Measurements from ENCODE around the gene GLIPR1.
"Not testable (repeated sequence)": the region's sequence is repeated elsewhere in the genome, so short reads cannot be mapped to it uniquely, and the experiment has no call there.

The GLIPR1 gene

DNA sequence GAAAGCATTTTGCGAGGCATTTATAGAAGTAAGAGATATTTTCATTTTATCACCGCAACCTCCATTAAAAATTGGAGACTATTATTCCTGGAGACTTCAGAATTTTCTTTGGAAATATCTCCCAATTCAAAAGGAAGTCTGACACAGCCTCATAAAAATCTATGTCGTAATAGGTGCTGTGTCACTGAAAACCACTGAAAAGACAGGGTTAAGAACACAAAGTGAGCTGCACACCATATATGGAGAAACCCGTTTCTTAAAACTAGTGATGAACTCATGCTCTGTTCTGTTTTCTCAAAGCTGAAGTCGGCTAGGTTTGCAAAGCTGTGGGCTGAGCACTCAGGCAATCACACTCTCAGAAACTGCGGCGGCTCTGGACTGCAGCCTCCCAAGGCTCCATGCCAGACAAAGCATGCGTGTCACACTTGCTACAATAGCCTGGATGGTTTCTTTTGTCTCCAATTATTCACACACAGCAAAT is at the start of gene GLIPR1:
TSS of gene GLIPR1 (plus strand) at position 287 of the 481 bp plus-strand sequence. CDS start at position 413, 126 bp downstream.
- peak; percentile 63 to 74 for DNase-seq (ENCODE audit: low read depth in 2 of 2)

GRCh38 chr12:75432924-75433323 is 47.6 kb upstream of the GLIPR1 start:
- no peak for DNase-seq (ENCODE audit: low read depth in 2 of 2)

DNA sequence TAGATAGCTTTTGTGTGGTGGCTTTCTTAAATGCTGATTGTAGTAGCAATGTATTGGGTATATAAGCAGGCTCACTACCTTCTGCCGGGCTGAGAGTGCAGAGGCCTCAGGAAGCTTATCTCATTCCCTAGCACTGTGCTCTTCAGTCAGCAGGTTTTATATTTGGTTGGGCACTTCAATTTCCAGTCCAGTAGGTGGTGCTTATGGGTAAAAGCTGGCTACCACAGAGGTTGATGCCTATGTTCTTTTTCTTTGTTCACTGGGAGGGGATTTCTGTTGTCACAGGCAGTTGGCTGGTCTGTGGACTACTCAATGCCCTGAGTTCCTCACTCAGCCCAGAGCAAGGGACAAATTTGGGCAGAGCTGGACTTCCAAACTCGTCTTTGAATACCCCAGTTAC is 43.0 kb upstream of the GLIPR1 start:
- DNase-seq (ENCODE audit: low read depth in 2 of 2) = no peak

DNA sequence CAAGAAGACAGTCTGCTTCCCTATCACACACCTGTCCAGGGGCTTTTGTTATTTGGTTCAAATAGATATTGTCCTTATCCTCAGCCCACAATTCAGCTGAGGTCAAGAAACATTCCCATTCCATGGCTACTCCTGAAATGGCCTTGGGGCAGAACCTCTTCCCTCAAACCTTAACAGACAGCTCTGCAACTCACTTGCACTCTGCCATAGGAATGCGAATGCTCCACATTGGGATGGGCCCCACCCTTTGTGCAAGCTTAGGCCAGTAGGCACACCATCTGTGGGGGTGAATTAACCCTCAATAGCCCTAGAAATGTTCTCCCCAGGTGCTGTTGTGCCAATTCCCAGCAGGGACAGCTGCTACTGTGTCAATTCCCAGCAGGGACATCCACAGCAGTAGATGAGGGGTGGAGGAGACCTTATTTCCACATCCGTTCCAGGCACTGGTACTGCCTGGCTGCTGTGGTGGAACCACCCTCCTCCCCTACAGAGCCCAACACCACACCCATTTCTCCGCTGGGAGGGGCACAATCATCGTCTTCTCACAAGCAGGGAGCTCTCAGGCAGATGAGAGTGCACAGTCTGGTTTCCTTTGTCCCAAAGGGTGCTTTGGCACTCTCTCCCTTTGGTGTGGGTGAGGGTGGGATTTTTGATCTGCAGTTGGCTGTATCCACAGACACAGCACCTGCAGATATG is 42.3 kb upstream of the GLIPR1 start:
- no peak for DNase-seq (ENCODE audit: low read depth in 2 of 2)

GRCh38 chr12:75439048-75439447 is 41.5 kb upstream of the GLIPR1 start:
- no peak for DNase-seq (ENCODE audit: low read depth in 2 of 2)

DNA sequence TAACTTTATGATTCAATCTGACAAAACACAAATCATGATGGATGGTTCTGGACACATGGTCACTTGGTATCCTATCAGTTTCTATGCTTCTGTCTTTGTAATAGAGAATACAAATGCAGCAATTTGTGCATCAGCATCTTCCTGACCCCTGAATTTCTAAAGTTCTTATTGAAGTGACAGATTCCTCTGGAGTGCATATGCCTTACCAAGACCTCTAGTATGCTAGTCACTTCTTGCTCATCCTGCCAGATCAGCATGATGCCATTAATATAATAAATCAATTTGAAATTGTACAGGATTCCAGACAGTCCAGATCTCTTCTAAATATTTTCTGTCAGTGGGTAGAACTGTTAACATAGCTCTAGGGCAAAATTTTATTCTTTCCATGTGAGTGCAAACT is 40.6 kb upstream of the GLIPR1 start:
- no peak for DNase-seq (ENCODE audit: low read depth in 2 of 2)

DNA sequence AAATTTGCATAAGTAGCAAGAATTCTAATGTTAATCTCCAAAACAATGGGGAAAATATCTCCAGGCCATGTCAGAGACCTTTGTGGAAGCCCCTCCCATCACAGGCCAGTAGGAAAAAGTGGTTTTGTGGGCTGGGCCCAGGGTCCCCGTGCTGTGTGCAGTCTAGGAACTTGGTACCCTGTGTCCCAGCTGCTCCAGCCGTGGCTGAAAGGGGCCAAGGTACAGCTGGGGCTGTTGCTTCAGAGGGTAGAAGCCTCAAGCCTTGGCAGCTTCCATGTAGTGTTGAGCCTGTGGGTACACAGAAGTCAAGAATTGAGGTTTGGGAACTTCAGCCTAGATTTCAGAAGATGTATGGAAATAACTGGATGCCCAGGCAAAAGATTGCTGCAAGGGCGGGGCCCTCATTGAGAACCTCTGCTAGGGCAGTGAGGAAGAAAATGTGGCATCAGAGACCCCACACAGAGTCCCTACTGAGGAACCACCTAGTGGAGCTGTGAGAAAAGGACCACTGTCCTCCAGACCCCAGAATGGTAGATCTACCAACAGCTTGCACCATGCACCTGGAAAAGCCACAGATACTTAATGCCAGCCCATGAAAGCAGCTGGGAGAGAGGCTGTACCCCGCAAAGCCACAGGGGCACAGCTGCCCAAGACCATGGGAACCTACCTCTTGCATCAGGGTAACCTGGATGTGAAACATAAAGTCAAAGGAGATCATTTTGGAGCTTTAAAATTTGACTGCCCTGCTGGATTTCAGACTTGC is 38.7 kb upstream of the GLIPR1 start:
- DNase-seq (ENCODE audit: low read depth in 2 of 2) = not testable (repeated sequence)

DNA sequence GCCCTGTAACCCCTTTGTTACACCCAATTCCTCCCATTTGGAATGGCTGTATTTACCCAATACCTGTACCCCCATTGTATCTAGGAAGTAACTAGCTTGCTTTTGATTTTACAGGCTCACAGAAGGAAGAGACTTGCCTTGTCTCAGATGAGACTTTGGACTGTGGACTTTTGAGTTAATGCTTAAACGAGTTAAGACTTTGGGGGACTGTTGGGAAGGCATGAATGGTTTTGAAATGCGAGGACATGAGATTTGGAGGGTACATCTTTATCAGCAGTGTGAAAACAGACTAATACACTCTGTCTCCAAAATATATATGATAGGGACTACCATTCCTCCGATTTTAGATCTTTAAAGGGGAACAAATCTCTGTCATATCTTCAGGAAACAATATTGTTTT is 38.1 kb upstream of the GLIPR1 start:
- not testable (repeated sequence) for DNase-seq (ENCODE audit: low read depth in 2 of 2)

- DNase-seq (ENCODE audit: low read depth in 2 of 2) = no peak
Observed at GRCh38 chr12:75443709-75444108, 36.8 kb upstream of the GLIPR1 start.

DNA sequence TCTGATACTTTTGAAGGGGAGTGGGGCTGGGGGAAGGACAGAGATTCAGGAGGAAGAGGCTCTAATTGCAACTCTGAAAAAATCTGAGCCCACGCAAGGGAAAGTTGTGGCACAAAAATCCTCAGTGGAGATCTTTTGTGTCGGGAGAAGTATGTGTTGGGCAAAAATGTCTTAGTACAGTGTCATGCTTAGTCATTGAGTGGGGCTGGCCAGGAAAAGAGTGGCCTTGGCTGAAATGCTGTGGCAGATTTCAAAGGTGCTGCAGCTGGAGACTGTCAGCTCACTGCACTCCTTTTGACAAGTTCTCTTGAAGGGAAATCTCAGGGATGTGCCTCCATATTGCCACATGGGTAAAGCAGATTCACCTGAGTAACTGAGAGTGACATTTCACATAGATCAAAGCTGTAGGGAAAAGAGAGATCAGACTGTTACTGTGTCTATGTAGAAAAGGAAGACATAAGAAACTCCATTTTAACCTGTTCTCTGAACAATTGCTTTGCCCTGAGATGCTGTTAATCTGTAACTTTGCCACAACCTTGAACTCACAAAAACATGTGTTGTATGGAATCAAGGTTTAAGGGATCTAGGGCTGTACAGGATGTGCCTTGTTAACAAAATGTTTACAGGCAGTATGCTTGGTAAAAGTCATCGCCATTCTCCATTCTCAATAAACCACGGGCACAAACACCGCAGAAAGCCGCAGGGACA is 36.0 kb upstream of the GLIPR1 start:
- no peak for DNase-seq (ENCODE audit: low read depth in 2 of 2)

- not testable (repeated sequence) for DNase-seq (ENCODE audit: low read depth in 2 of 2)
Observed at GRCh38 chr12:75445137-75445507, 35.4 kb upstream of the GLIPR1 start.

DNA sequence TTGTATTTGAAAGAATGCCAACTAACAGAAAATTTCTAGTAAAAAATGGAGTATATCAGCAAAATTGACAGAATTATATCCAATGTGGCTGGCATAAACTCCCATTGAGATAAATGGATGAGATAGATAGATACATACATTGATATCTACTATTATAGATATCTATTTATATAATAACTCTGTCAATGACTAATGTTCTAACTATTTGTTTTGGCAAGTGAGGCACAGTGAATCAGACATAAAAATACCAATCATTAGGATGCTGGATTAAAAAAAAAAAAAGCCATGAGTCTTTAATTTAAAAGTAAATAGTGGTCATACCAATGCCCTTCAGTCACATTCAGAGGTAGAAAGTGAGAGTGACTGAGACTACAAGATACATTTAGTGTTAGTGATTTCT is 33.7 kb upstream of the GLIPR1 start:
- no peak for DNase-seq (ENCODE audit: low read depth in 2 of 2)

- no peak for DNase-seq (ENCODE audit: low read depth in 2 of 2)
Observed at GRCh38 chr12:75447691-75448393, 32.7 kb upstream of the GLIPR1 start.

GRCh38 chr12:75452675-75453330 is 27.8 kb upstream of the GLIPR1 start:
- DNase-seq (ENCODE audit: low read depth in 2 of 2) = no peak

- DNase-seq (ENCODE audit: low read depth in 2 of 2) = no peak
Observed at GRCh38 chr12:75455839-75456238, 24.7 kb upstream of the GLIPR1 start.

GRCh38 chr12:75457191-75457590 is 23.4 kb upstream of the GLIPR1 start:
- DNase-seq (ENCODE audit: low read depth in 2 of 2) = no peak

- not testable (repeated sequence) for DNase-seq (ENCODE audit: low read depth in 2 of 2)
Observed at GRCh38 chr12:75457866-75458265, 22.7 kb upstream of the GLIPR1 start.

GRCh38 chr12:75459755-75460154 is 20.8 kb upstream of the GLIPR1 start:
- DNase-seq (ENCODE audit: low read depth in 2 of 2) = no peak

DNA sequence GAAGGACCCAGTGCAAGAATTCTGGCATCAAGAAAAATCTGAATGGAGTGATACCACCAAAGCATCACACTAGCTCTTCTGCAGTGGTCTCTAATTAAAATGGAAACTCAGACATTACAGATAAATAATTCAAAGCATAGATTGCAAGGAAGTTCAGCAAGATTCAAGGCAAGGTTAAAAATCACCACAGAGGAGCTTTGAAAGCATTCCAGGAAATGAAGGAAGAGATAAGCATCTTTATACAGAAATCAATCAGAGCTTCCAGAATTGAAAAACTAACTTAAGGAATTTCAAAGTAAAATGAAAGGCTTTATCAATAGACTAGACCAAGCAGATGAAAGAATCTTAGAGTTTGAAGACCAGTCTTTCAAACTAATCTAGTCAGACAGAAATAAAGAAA is 20.4 kb upstream of the GLIPR1 start:
- no peak for DNase-seq (ENCODE audit: low read depth in 2 of 2)

GRCh38 chr12:75471902-75472890 is 8.4 kb upstream of the GLIPR1 start:
- no peak for DNase-seq (ENCODE audit: low read depth in 2 of 2)

Data from stimulated activated CD4-positive, alpha-beta T cell treated with anti-CD3 and anti-CD28 coated beads, Interleukin-15, amount 100 ng/mL, for 48 hours (primary cell).